Gastroesophageal sphincter (tissue), 4 donors: Measurements from ENCODE around the gene CABLES2. TPM values are rescaled to one million over a fixed set of nuclear protein-coding genes. Genes with fewer than 3 reads are reported as not detected.

Source experiments
- ATAC-seq: fragments of 150-250 bp; one replicate; pipeline ENCODE4 v1.9.1; 2016; ENCODE audit warnings: mild to moderate bottlenecking, moderate library complexity
- H3K27ac ChIP-seq, 4 donors: fragments of 200-600 bp; sonication (generic) in 3 of 4; 1 replicate in 3 of 4; 2 replicates in 1 of 4; pipeline ENCODE4 v1.5.1; 2016 to 2019
- H3K27me3 ChIP-seq: fragments of 200-600 bp; sonication (generic); one replicate; pipeline ENCODE4 v1.5.1; 2019
- H3K36me3 ChIP-seq, 2 donors: fragments of 200-600 bp; sonication (generic); one replicate each; pipeline ENCODE4 v1.5.1; 2019; ENCODE audit warnings: control low read depth in 1 of 2
- H3K4me1 ChIP-seq, 3 donors: fragments of 200-600 bp; sonication (generic); 1 replicate in 2 of 3; 2 replicates in 1 of 3; pipeline ENCODE4 v1.5.1; 2016 to 2019; ENCODE audit warnings: control low read depth in 2 of 3
- H3K4me3 ChIP-seq, 2 donors: fragments of 200-600 bp; sonication (generic); one replicate each; pipeline ENCODE4 v1.5.1; 2019; ENCODE audit warnings: mild to moderate bottlenecking in 1 of 2, moderate library complexity in 1 of 2
- H3K9me3 ChIP-seq, 3 donors: fragments of 200-600 bp; sonication (generic); one replicate each; pipeline ENCODE4 v1.5.1; 2017 to 2019; ENCODE audit warnings: control low read depth in 2 of 3
- EP300 ChIP-seq: sonication (generic); formaldehyde crosslinking; IDR thresholded peaks from one replicate; pipeline ENCODE4 v1.6.1; 2017; ENCODE audit warnings: antibody characterized with exemption, mild to moderate bottlenecking
- POLR2A ChIP-seq, 2 donors: fragments of 450-650 bp; IDR thresholded peaks; one replicate each; pipeline ENCODE4 v1.6.1; 2017; ENCODE audit warnings: antibody characterized with exemption in 2 of 2, mild to moderate bottlenecking in 2 of 2, moderate library complexity in 1 of 2
- POLR2AphosphoS5 ChIP-seq: sonication (generic); formaldehyde crosslinking; IDR thresholded peaks from one replicate; pipeline ENCODE4 v1.6.1; 2017; ENCODE audit warnings: antibody characterized with exemption
- WGBS, 2 donors: methylation state at CpG; one replicate each; pipeline ENCODE4 v1.1.5; 2018; ENCODE audit warnings: low coverage in 1 of 2; 5-methylcytosine and 5-hydroxymethylcytosine counted together
- total RNA-seq, 4 donors: library from RNA; depleted of rRNA; stranded (reverse); fragments of >200 nt; gene quantifications; one replicate each; pipeline ENCODE4 v1.1.0, GENCODE V29; 2016
- TF ChIP-seq, protein P1 (sequence below), 4 experiments: fragments of 200-600 bp in 2 of 4; fragments of 450-650 bp in 2 of 4; sonication (generic) in 1 of 4; IDR thresholded peaks; one replicate each; pipeline ENCODE4 v1.5.1; 2017 to 2019; ENCODE audit warnings: antibody characterized with exemption in 4 of 4, mild to moderate bottlenecking in 2 of 4, moderate library complexity in 2 of 4

Gene CABLES2
- total RNA-seq, 4 donors from 2014 or later: 2.7 to 9.8 (median 3.8) TPM

DNA sequence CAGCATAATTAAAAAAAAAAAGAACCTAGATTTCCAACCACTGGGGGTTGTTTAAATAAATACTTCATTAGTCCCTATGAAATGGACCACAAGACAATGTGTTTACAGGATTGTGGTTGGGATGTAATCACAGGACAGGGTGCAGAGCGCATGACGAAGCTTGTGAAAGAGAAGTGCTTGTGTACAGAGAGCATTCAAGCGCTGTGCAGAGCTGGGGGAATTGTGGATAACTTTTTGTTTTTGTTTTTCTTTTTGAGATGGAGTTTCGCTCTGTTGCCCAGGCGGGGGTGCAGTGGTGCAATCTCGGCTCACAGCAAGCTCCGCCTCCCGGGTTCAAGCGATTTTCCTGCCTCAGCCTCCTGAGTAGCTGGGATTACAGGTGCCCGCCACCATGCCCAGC lies 62.3 kb downstream of the CABLES2 start:
- ATAC-seq: no peak
- no peak overlapping the region for H3K4me3 ChIP-seq
- H3K4me1 ChIP-seq: no peaks in the 10 kb centered on the region
- H3K36me3 ChIP-seq: peaks cover 0 to 87% of the 10 kb centered on the region in 2 donors
- H3K27me3 ChIP-seq: no peaks in the 10 kb centered on the region
- H3K27ac ChIP-seq: no peak overlapping the region
- TF ChIP-seq, protein P1, sequence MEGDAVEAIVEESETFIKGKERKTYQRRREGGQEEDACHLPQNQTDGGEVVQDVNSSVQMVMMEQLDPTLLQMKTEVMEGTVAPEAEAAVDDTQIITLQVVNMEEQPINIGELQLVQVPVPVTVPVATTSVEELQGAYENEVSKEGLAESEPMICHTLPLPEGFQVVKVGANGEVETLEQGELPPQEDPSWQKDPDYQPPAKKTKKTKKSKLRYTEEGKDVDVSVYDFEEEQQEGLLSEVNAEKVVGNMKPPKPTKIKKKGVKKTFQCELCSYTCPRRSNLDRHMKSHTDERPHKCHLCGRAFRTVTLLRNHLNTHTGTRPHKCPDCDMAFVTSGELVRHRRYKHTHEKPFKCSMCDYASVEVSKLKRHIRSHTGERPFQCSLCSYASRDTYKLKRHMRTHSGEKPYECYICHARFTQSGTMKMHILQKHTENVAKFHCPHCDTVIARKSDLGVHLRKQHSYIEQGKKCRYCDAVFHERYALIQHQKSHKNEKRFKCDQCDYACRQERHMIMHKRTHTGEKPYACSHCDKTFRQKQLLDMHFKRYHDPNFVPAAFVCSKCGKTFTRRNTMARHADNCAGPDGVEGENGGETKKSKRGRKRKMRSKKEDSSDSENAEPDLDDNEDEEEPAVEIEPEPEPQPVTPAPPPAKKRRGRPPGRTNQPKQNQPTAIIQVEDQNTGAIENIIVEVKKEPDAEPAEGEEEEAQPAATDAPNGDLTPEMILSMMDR (IDR thresholded peaks at IDR 0.05): no peak
- TF ChIP-seq POLR2A (IDR thresholded peaks at IDR 0.05): no peak
- no peak for TF ChIP-seq EP300
- TF ChIP-seq POLR2AphosphoS5: no peak
- WGBS, 2 donors: 78 to 93% methylated on average over 8 to 9 of the region's 10 CpGs
- H3K9me3 ChIP-seq: no peaks in the 10 kb centered on the region

DNA sequence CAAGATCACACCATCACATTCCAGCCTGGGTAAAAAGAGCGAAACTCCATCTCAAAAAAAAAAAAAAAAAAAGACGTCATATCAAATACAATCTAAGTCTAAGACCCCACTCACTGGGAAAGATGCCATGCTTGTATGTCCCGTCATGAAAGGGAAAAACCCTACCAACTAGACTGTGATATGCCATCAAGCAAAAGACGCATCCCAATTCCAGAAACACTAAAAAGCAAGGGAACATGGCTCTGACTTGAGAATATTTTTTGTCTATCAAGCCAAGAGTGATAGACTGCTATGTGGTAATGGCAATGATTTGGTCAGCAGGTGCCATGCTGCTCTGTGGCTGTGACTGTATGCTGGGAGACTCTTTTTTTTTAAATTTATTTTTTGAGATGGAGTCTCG lies 63.0 kb downstream of the CABLES2 start:
- TF ChIP-seq EP300: no peak
- TF ChIP-seq, protein P1 (IDR thresholded peaks at IDR 0.05): no peak
- TF ChIP-seq POLR2AphosphoS5: no peak
- no peak for TF ChIP-seq POLR2A (IDR thresholded peaks at IDR 0.05)
- no peaks in the 10 kb centered on the region for H3K9me3 ChIP-seq
- H3K4me3 ChIP-seq: no peak overlapping the region
- no peak for ATAC-seq
- H3K27ac ChIP-seq: no peak overlapping the region
- peaks cover 0 to 92% of the 10 kb centered on the region in 2 donors for H3K36me3 ChIP-seq
- H3K4me1 ChIP-seq: no peaks in the 10 kb centered on the region
- WGBS, 2 donors: 67 to 81% methylated on average over 3 to 5 of the region's 5 CpGs
- H3K27me3 ChIP-seq: no peaks in the 10 kb centered on the region

DNA sequence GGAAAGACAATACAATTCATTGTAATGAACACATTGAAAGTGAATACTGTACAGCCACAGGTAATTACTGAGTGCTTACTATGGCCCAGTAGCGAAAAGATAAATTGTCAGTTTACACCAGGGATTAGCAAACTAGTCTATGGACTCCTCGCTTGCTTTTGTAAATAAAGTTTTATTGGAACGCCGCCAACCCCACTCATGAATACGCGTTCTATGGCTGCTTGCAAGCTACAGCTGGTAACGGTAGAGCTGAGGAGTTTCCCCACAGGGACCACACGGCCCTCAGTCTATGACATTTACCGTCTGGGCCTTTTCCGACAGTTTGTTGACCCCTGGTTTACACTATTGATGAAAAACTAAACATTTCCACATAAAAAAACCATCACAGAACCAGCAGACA lies 64.2 kb downstream of the CABLES2 start:
- TF ChIP-seq POLR2A (IDR thresholded peaks at IDR 0.05): no peak
- TF ChIP-seq, protein P1 (IDR thresholded peaks at IDR 0.05): no peak
- TF ChIP-seq EP300: no peak
- TF ChIP-seq POLR2AphosphoS5: no peak
- ATAC-seq: no peak
- peak overlapping the region in 3 of 4 donors; percentile 12 to 62 (median 26) for H3K27ac ChIP-seq
- H3K36me3 ChIP-seq: peaks cover 0 to 91% of the 10 kb centered on the region in 2 donors
- no peaks in the 10 kb centered on the region for H3K27me3 ChIP-seq
- no peak overlapping the region for H3K4me3 ChIP-seq
- no peaks in the 10 kb centered on the region for H3K4me1 ChIP-seq
- 49 to 78% methylated on average over 10 of the region's 10 CpGs for WGBS, 2 donors
- no peaks in the 10 kb centered on the region for H3K9me3 ChIP-seq

- Histone ChIP-seq H3K27me3 (no peaks in the 10 kb centered on the region), H3K36me3 (peaks cover 0 to 91% of the 10 kb centered on the region in 2 donors), H3K27ac (peak overlapping the region in 1 of 4 donors; percentile 35), H3K9me3 (no peaks in the 10 kb centered on the region), H3K4me1 (no peaks in the 10 kb centered on the region), H3K4me3 (no peak overlapping the region)
- ATAC-seq: no peak
- WGBS, 2 donors: 55 to 77% methylated on average over 2 to 11 of the region's 14 CpGs
- TF ChIP-seq EP300 (no peak), POLR2A (IDR thresholded peaks at IDR 0.05) (no peak), POLR2AphosphoS5 (no peak)
- TF ChIP-seq, protein P1 (IDR thresholded peaks at IDR 0.05): no peak
Observed at GRCh38 chr20:62339647-62340062, 67.4 kb downstream of the CABLES2 start.

Other genes with a start within 250 kb of the CABLES2 start
- gene MTG2, start 224.3 kb downstream of the CABLES2 start, total RNA-seq: 10 to 100 TPM; 23.7 to 31.3 (median 30.2) TPM
- not detected for gene HRH3, start 187.0 kb downstream of the CABLES2 start, total RNA-seq
- gene OSBPL2, start 168.8 kb downstream of the CABLES2 start, total RNA-seq: 10 to 100 TPM; 36.6 to 57.3 (median 46.7) TPM
- 100 to 1,000 TPM; 131 to 182 (median 151) TPM for gene ADRM1, start 104.3 kb downstream of the CABLES2 start, total RNA-seq
- 100 to 1,000 TPM in 3 of 4 donors, 10 to 100 TPM in 1; 58.6 to 259 (median 172) TPM for gene LAMA5, start 40.0 kb downstream of the CABLES2 start, total RNA-seq
- 1,000 to 10,000 TPM in 3 of 4 donors, 100 to 1,000 TPM in 1; 383 to 2,881 (median 2,372) TPM for gene RPS21, start 20.2 kb downstream of the CABLES2 start, total RNA-seq
- gene RBBP8NL, start 20.3 kb upstream of the CABLES2 start, total RNA-seq: under 1 TPM in 1 of 4 donors, not detected in 3; 0.20 TPM
- 1 to 10 TPM in 2 of 4 donors, under 1 TPM in 2; 0.31 to 2.2 (median 1.1) TPM for gene GATA5, start 68.7 kb upstream of the CABLES2 start, total RNA-seq
- gene SLCO4A1, start 235.2 kb upstream of the CABLES2 start, total RNA-seq: 10 to 100 TPM; 15.9 to 20.2 (median 19.2) TPM